MM.1S (cell line): ENCODE measurements around the gene PTH.

Experiments
- DNase-seq: peaks from one replicate; pipeline ENCODE4 v3.0.0-alpha.2; 2015
- H2AFZ ChIP-seq: fragments of 300-600 bp; sonication (generic); 2 replicates; pipeline ENCODE4 v1.6.0; 2016; ENCODE audit warnings: antibody characterized with exemption, low read length
- H3F3A ChIP-seq: fragments of 300-600 bp; sonication (generic); 2 replicates; pipeline ENCODE4 v1.6.1; 2016; ENCODE audit warnings: mild to moderate bottlenecking, antibody characterized with exemption, low read length, moderate library complexity, mixed read lengths; ENCODE audit not compliant: insufficient read depth
- H3K27ac ChIP-seq: fragments of 300-600 bp; sonication (generic); 2 replicates; pipeline ENCODE4 v1.5.1; 2016; ENCODE audit warnings: mild to moderate bottlenecking, low read length
- H3K27me3 ChIP-seq: fragments of 300-600 bp; sonication (generic); replicated peaks from 2 replicates; pipeline ENCODE4 v1.6.0; 2016; ENCODE audit warnings: low read length; ENCODE audit not compliant: insufficient read depth
- H3K36me3 ChIP-seq: fragments of 300-600 bp; sonication (generic); replicated peaks from 2 replicates; pipeline ENCODE4 v1.6.1; 2016; ENCODE audit warnings: mild to moderate bottlenecking, low read length, mixed read lengths; ENCODE audit not compliant: insufficient read depth
- H3K4me1 ChIP-seq: fragments of 300-600 bp; sonication (generic); 2 replicates; pipeline ENCODE4 v1.6.1; 2016; ENCODE audit warnings: low read length, mixed read lengths
- H3K4me2 ChIP-seq: fragments of 300-600 bp; sonication (generic); 2 replicates; pipeline ENCODE4 v1.6.0; 2016; ENCODE audit warnings: low read depth, low read length
- H3K4me3 ChIP-seq: fragments of 300-600 bp; sonication (generic); 2 replicates; pipeline ENCODE4 v1.5.1; 2016; ENCODE audit warnings: low read length, mixed read lengths
- H3K79me2 ChIP-seq: fragments of 300-600 bp; sonication (generic); 2 replicates; pipeline ENCODE4 v1.6.1; 2016; ENCODE audit warnings: mixed run types, low read length, mixed read lengths
- H3K9ac ChIP-seq: fragments of 300-600 bp; sonication (generic); 2 replicates; pipeline ENCODE4 v1.6.1; 2016; ENCODE audit warnings: low read length, mixed read lengths
- H3K9me2 ChIP-seq: fragments of 300-600 bp; sonication (generic); replicated peaks from 2 replicates; pipeline ENCODE4 v1.6.1; 2016; ENCODE audit warnings: mild to moderate bottlenecking, low read length, mixed read lengths; ENCODE audit not compliant: insufficient read depth
- H3K9me3 ChIP-seq: fragments of 300-600 bp; sonication (generic); replicated peaks from 2 replicates; pipeline ENCODE4 v1.6.1; 2016; ENCODE audit warnings: mild to moderate bottlenecking, low read length, mixed read lengths; ENCODE audit not compliant: insufficient read depth
- H4K20me1 ChIP-seq: fragments of 300-600 bp; sonication (generic); 2 replicates; pipeline ENCODE4 v1.6.1; 2016; ENCODE audit warnings: mild to moderate bottlenecking, low read length, moderate library complexity, mixed read lengths; ENCODE audit not compliant: insufficient read depth
- EZH2 ChIP-seq: fragments of 300-600 bp; sonication (generic); optimal IDR thresholded peaks from 2 replicates; pipeline ENCODE3; 2017; ENCODE audit warnings: low read depth, mild to moderate bottlenecking, antibody characterized with exemption, low read length, mixed read lengths
- EZH2phosphoT487 ChIP-seq: fragments of 300-600 bp; sonication (generic); IDR thresholded peaks from 2 replicates; pipeline ENCODE4 v1.6.1; 2018; ENCODE audit warnings: antibody characterized with exemption, low read length
- TF ChIP-seq, protein P1 (sequence below): fragments of 300-600 bp; sonication (generic); IDR thresholded peaks from 2 replicates; pipeline ENCODE4 v1.5.1; 2016; ENCODE audit warnings: antibody characterized with exemption, low read length, mixed read lengths

The PTH gene

DNA sequence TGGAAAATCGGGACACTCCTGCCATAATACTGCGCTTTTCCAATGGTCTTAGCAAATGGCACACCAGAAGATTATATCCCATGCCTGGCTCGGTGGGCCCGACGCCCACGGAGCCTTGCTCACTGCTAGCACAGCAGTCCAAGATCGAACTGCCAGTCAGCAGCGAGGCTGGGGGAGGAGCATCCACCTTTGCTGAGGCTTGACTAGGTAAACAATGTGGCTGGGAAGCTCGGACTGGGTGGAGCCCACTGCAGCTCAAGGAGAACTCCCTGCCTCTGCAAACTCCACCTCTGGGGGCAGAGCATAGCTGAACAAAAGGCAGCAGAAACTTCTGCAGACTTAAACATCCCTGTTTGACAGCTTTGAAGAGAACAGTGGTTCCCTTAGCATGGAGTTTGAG, 15.6 kb downstream of the PTH start:
- no peak overlapping the region for H3K4me2 ChIP-seq
- DNase-seq, result peak; percentile 59
- no peak overlapping the region for H3K4me3 ChIP-seq
- no peak for TF ChIP-seq EZH2phosphoT487
- TF ChIP-seq EZH2, result no peak
- TF ChIP-seq, protein P1, sequence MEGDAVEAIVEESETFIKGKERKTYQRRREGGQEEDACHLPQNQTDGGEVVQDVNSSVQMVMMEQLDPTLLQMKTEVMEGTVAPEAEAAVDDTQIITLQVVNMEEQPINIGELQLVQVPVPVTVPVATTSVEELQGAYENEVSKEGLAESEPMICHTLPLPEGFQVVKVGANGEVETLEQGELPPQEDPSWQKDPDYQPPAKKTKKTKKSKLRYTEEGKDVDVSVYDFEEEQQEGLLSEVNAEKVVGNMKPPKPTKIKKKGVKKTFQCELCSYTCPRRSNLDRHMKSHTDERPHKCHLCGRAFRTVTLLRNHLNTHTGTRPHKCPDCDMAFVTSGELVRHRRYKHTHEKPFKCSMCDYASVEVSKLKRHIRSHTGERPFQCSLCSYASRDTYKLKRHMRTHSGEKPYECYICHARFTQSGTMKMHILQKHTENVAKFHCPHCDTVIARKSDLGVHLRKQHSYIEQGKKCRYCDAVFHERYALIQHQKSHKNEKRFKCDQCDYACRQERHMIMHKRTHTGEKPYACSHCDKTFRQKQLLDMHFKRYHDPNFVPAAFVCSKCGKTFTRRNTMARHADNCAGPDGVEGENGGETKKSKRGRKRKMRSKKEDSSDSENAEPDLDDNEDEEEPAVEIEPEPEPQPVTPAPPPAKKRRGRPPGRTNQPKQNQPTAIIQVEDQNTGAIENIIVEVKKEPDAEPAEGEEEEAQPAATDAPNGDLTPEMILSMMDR, result no peak; the same call in 1 of the 2 replicates
- no peaks in the 10 kb centered on the region for H4K20me1 ChIP-seq
- no peaks in the 10 kb centered on the region for H3K79me2 ChIP-seq
- H3K27me3 ChIP-seq, result no peaks in the 10 kb centered on the region
- H3K4me1 ChIP-seq, result no peaks in the 10 kb centered on the region
- no peaks in the 10 kb centered on the region for H3K9me2 ChIP-seq
- H2AFZ ChIP-seq, result no peak overlapping the region
- H3K9me3 ChIP-seq, result no peaks in the 10 kb centered on the region
- H3F3A ChIP-seq, result no peaks in the 10 kb centered on the region
- no peak overlapping the region for H3K9ac ChIP-seq
- no peak overlapping the region for H3K27ac ChIP-seq
- H3K36me3 ChIP-seq, result no peaks in the 10 kb centered on the region

GRCh38 chr11:13479688-13480087, 16.1 kb downstream of the PTH start:
- Histone ChIP-seq H3K4me3 (no peak overlapping the region), H3K9me3 (no peaks in the 10 kb centered on the region), H3K27me3 (no peaks in the 10 kb centered on the region), H3K27ac (no peak overlapping the region), H3K79me2 (no peaks in the 10 kb centered on the region), H3K9me2 (no peaks in the 10 kb centered on the region), H3K4me2 (no peak overlapping the region), H3F3A (no peaks in the 10 kb centered on the region), H3K4me1 (no peaks in the 10 kb centered on the region), H4K20me1 (no peaks in the 10 kb centered on the region), H3K9ac (no peak overlapping the region), H2AFZ (no peak overlapping the region), H3K36me3 (no peaks in the 10 kb centered on the region)
- no peak for DNase-seq
- TF ChIP-seq, protein P1, result no peak
- TF ChIP-seq EZH2, result no peak
- no peak for TF ChIP-seq EZH2phosphoT487

GRCh38 chr11:13475091-13475490, 20.7 kb downstream of the PTH start:
- no peak for DNase-seq
- no peaks in the 10 kb centered on the region for H3K79me2 ChIP-seq
- no peaks in the 10 kb centered on the region for H3K27me3 ChIP-seq
- TF ChIP-seq EZH2 (no peak), EZH2phosphoT487 (no peak)
- TF ChIP-seq, protein P1, result no peak
- no peaks in the 10 kb centered on the region for H3F3A ChIP-seq
- H2AFZ ChIP-seq, result no peak overlapping the region
- H3K27ac ChIP-seq, result no peak overlapping the region
- no peaks in the 10 kb centered on the region for H3K4me1 ChIP-seq
- no peak overlapping the region for H3K9ac ChIP-seq
- no peak overlapping the region for H3K4me2 ChIP-seq
- H3K36me3 ChIP-seq, result no peaks in the 10 kb centered on the region
- H3K9me2 ChIP-seq, result no peaks in the 10 kb centered on the region
- H3K9me3 ChIP-seq, result no peaks in the 10 kb centered on the region
- no peak overlapping the region for H3K4me3 ChIP-seq
- no peaks in the 10 kb centered on the region for H4K20me1 ChIP-seq
